Upper lobe of left lung (tissue), 6 donors: ENCODE measurements around the gene GINS1. TPM values are rescaled to one million over a fixed set of nuclear protein-coding genes. Genes with fewer than 3 reads are reported as not detected.
A peak's percentile ranks its signal among the peaks of the same experiment; 100 is the strongest.

Experiments
- ATAC-seq, 2 donors: fragments of 200-7000 bp; cut with Tn5 transposase; one replicate each; pipeline ENCODE4 v1.9.1; 2022; ENCODE audit warnings: mild to moderate bottlenecking in 2 of 2, moderate library complexity in 2 of 2; ENCODE audit not compliant: low FRiP score in 2 of 2
- DNase-seq, 2 donors: peaks; one replicate each; pipeline ENCODE4 v3.0.0-alpha.2; 2019 to 2020
- H3K27ac ChIP-seq, 4 donors: fragments of 200-600 bp; sonication (generic); one replicate each; pipeline ENCODE4 v1.5.1; 2016 to 2019
- H3K27me3 ChIP-seq, 4 donors: fragments of 200-600 bp; sonication (generic); one replicate each; pipeline ENCODE4 v1.5.1; 2017 to 2019
- H3K36me3 ChIP-seq, 4 donors: fragments of 200-600 bp; sonication (generic); one replicate each; pipeline ENCODE4 v1.5.1; 2016 to 2019
- H3K4me1 ChIP-seq, 4 donors: fragments of 200-600 bp; sonication (generic); one replicate each; pipeline ENCODE4 v1.5.1; 2018 to 2019
- H3K4me3 ChIP-seq, 4 donors: fragments of 200-600 bp; sonication (generic); one replicate each; pipeline ENCODE4 v1.5.1; 2017 to 2019; ENCODE audit warnings: mild to moderate bottlenecking in 2 of 4, moderate library complexity in 1 of 4
- H3K9me3 ChIP-seq, 4 donors: fragments of 200-600 bp; sonication (generic); one replicate each; pipeline ENCODE4 v1.5.1; 2018 to 2019
- CTCF ChIP-seq, 6 experiments: fragments of 450-650 bp in 4 of 6; fragments of 200-600 bp in 2 of 6; sonication (generic) in 2 of 6; IDR thresholded peaks; one replicate each; pipeline ENCODE4 v1.5.1; 2016 to 2019; ENCODE audit warnings: antibody characterized with exemption in 6 of 6
- EP300 ChIP-seq, 4 donors: sonication (generic); formaldehyde crosslinking; IDR thresholded peaks; one replicate each; pipeline ENCODE4 v1.5.1; 2017; ENCODE audit warnings: antibody characterized with exemption in 4 of 4, control low read depth in 2 of 4
- POLR2A ChIP-seq, 4 donors: fragments of 450-650 bp; IDR thresholded peaks; one replicate each; pipeline ENCODE4 v1.5.1; 2016 to 2017; ENCODE audit warnings: antibody characterized with exemption in 4 of 4, mild to moderate bottlenecking in 2 of 4
- POLR2AphosphoS5 ChIP-seq, 2 donors: sonication (generic); formaldehyde crosslinking; IDR thresholded peaks; one replicate each; pipeline ENCODE4 v1.5.1; 2017; ENCODE audit warnings: antibody characterized with exemption in 2 of 2
- WGBS, 2 donors: methylation state at CpG; one replicate each; pipeline ENCODE4 v1.1.5; 2017 to 2018; 5-methylcytosine and 5-hydroxymethylcytosine counted together
- total RNA-seq, 6 donors: library from RNA; depleted of rRNA in 4 of 6; stranded (reverse); fragments of >200 nt in 4 of 6; gene quantifications; one replicate each; pipeline versions ENCODE4 v1.1.0 to v1.2.1, GENCODE V29; 2016 to 2021
- donor health status: DM: no; HTN: no; CAD: no; lungs with moderate emphysema.
- donor health status: DM: no; HTN: yes; CAD: no; lungs with severe emphysema.

GINS1 gene
- total RNA-seq, 6 donors from 2014 or later = under 0.01 to 1.8 (median 0.77) TPM

- H3K4me1 ChIP-seq = no peaks in the 10 kb centered on the region
- ATAC-seq (peak in 1 of 2 donors; percentile 3), DNase-seq (peak in 1 of 2 donors; percentile 37)
- no peaks in the 10 kb centered on the region for H3K27me3 ChIP-seq
- no peaks in the 10 kb centered on the region for H3K9me3 ChIP-seq
- H3K36me3 ChIP-seq = peaks cover 0 to 22% (median 7%) of the 10 kb centered on the region in 4 donors
- H3K4me3 ChIP-seq = no peak overlapping the region
- TF ChIP-seq EP300 (IDR thresholded peaks at IDR 0.05) = no peak
- no peak for TF ChIP-seq CTCF (IDR thresholded peaks at IDR 0.05)
- TF ChIP-seq POLR2A (IDR thresholded peaks at IDR 0.05) = no peak
- no peak for TF ChIP-seq POLR2AphosphoS5 (IDR thresholded peaks at IDR 0.05)
- WGBS, 2 donors = 81 to 93% methylated on average over 4 to 7 of the region's 11 CpGs
- H3K27ac ChIP-seq = no peak overlapping the region
Observed at GRCh38 chr20:25481235-25481917, 73.9 kb downstream of the GINS1 start.

- WGBS, 2 donors = 88% methylated on average over 8 to 12 of the region's 12 CpGs
Observed at GRCh38 chr20:25481918-25482253, 74.4 kb downstream of the GINS1 start.

GRCh38 chr20:25483431-25484132 is 76.1 kb downstream of the GINS1 start:
- Histone ChIP-seq H3K4me1 (no peaks in the 10 kb centered on the region), H3K27me3 (no peaks in the 10 kb centered on the region), H3K36me3 (peaks cover 0 to 18% (median 8%) of the 10 kb centered on the region in 4 donors), H3K27ac (no peak overlapping the region), H3K9me3 (no peaks in the 10 kb centered on the region), H3K4me3 (no peak overlapping the region)
- ATAC-seq (no peak), DNase-seq (peak in 1 of 2 donors; percentile 67)
- TF ChIP-seq POLR2AphosphoS5 (IDR thresholded peaks at IDR 0.05) (no peak), EP300 (IDR thresholded peaks at IDR 0.05) (no peak), CTCF (IDR thresholded peaks at IDR 0.05) (no peak), POLR2A (IDR thresholded peaks at IDR 0.05) (no peak)
- 81 to 82% methylated on average over 14 of the region's 14 CpGs for WGBS, 2 donors

More at GRCh38 chr20:25481918-25482253, 74.4 kb downstream of the GINS1 start:
- no peak for ATAC-seq
- Histone ChIP-seq H3K27ac (no peak overlapping the region), H3K4me3 (no peak overlapping the region), H3K27me3 (no peaks in the 10 kb centered on the region), H3K9me3 (no peaks in the 10 kb centered on the region), H3K36me3 (peaks cover 0 to 17% (median 7%) of the 10 kb centered on the region in 4 donors), H3K4me1 (no peaks in the 10 kb centered on the region)
- TF ChIP-seq EP300 (IDR thresholded peaks at IDR 0.05) (no peak), POLR2AphosphoS5 (IDR thresholded peaks at IDR 0.05) (no peak), POLR2A (IDR thresholded peaks at IDR 0.05) (no peak), CTCF (IDR thresholded peaks at IDR 0.05) (no peak)
- DNase-seq = peak in 1 of 2 donors; percentile 77

- WGBS, 2 donors = 84 to 93% methylated on average over 9 of the region's 9 CpGs
- Histone ChIP-seq H3K9me3 (no peaks in the 10 kb centered on the region), H3K27me3 (no peaks in the 10 kb centered on the region), H3K27ac (no peak overlapping the region), H3K36me3 (peaks cover 0 to 15% (median 4%) of the 10 kb centered on the region in 4 donors), H3K4me1 (no peaks in the 10 kb centered on the region), H3K4me3 (no peak overlapping the region)
- ATAC-seq = no peak
- peak in 1 of 2 donors; percentile 61 for DNase-seq
- TF ChIP-seq EP300 (IDR thresholded peaks at IDR 0.05) (no peak), POLR2A (IDR thresholded peaks at IDR 0.05) (no peak), POLR2AphosphoS5 (IDR thresholded peaks at IDR 0.05) (no peak), CTCF (IDR thresholded peaks at IDR 0.05) (no peak)
Observed at GRCh38 chr20:25484224-25484846, 76.9 kb downstream of the GINS1 start.
